H1 (cell line): ENCODE results near the gene WDR26. TPM values are rescaled to one million over a fixed set of nuclear protein-coding genes. Genes with fewer than 3 reads are reported as not detected.

Source experiments
- BRCA1 ChIP-seq: IDR thresholded peaks from 2 replicates; pipeline ENCODE4 v1.6.1; 2012; ENCODE audit warnings: low read depth, low read length, improper control_type of control experiment
- CBX5 ChIP-seq: fragments of 300-800, 300-1000 bp; sonication (generic); IDR thresholded peaks from 2 replicates; pipeline ENCODE4 v1.7.1; 2016; ENCODE audit warnings: antibody characterized with exemption, low read length, low read depth
- CBX8 ChIP-seq: fragments of 300-800, 300-1000 bp; sonication (generic); IDR thresholded peaks from 2 replicates; pipeline ENCODE4 v1.7.1; 2016; ENCODE audit warnings: low read depth, low read length, borderline replicate concordance
- CREB1 ChIP-seq: IDR thresholded peaks from 2 replicates; pipeline ENCODE4 v1.6.1; 2012; ENCODE audit warnings: inconsistent platforms
- CTCF ChIP-seq, 3 experiments: IDR thresholded peaks; 1 replicate in 2 of 3; 2 replicates in 1 of 3; pipeline versions ENCODE4 v1.5.1 to v1.6.1; 2011; ENCODE audit warnings: low read length in 3 of 3, mild to moderate bottlenecking in 3 of 3, inconsistent platforms in 2 of 3, low read depth in 1 of 3, moderate library complexity in 1 of 3; ENCODE audit not compliant: insufficient read depth in 1 of 3; ENCODE audit errors: control extremely low read depth in 1 of 3
- E2F6 ChIP-seq: IDR thresholded peaks from 2 replicates; pipeline ENCODE4 v1.6.1; 2012; ENCODE audit warnings: inconsistent platforms
- EGR1 ChIP-seq: IDR thresholded peaks from 2 replicates; pipeline ENCODE4 v1.6.1; 2011; ENCODE audit warnings: low read depth, low read length, borderline replicate concordance
- EP300 ChIP-seq, 2 experiments: IDR thresholded peaks; 1 replicate in 1 of 2; 2 replicates in 1 of 2; pipeline ENCODE4 v1.6.1; 2011 to 2012; ENCODE audit warnings: low read depth in 2 of 2, low read length in 2 of 2, mild to moderate bottlenecking in 2 of 2, borderline replicate concordance in 1 of 2, inconsistent platforms in 1 of 2, moderate library complexity in 1 of 2
- GTF2F1 ChIP-seq: IDR thresholded peaks from 2 replicates; pipeline ENCODE4 v1.6.1; 2012; ENCODE audit warnings: low read depth, low read length, improper control_type of control experiment, borderline replicate concordance
- HDAC6 ChIP-seq: IDR thresholded peaks from one replicate; pipeline ENCODE4 v1.7.1; 2012; ENCODE audit warnings: low read depth, mild to moderate bottlenecking, inconsistent platforms, low read length, moderate library complexity
- KDM4A ChIP-seq: IDR thresholded peaks from one replicate; pipeline ENCODE4 v1.7.1; 2012; ENCODE audit warnings: low read depth, mild to moderate bottlenecking, moderate library complexity, low read length, inconsistent platforms; ENCODE audit not compliant: severe bottlenecking
- KDM5A ChIP-seq: fragments of 200-600 bp; IDR thresholded peaks from 2 replicates; pipeline ENCODE4 v1.7.1; 2012; ENCODE audit warnings: mild to moderate bottlenecking, low read length, inconsistent platforms, mixed read lengths
- MAFK ChIP-seq: IDR thresholded peaks from 2 replicates; pipeline ENCODE4 v1.6.1; 2012; ENCODE audit warnings: low read depth, mild to moderate bottlenecking, improper control_type of control experiment, low read length
- RNF2 ChIP-seq: fragments of 200-900, 300-1000 bp; sonication (generic); IDR thresholded peaks from 2 replicates; pipeline ENCODE4 v1.7.1; 2016; ENCODE audit warnings: borderline replicate concordance, low read depth, mild to moderate bottlenecking, antibody characterized with exemption, low read length; ENCODE audit not compliant: poor library complexity, severe bottlenecking; ENCODE audit errors: missing control alignments
- SIN3A ChIP-seq, 2 experiments: IDR thresholded peaks in 1 of 2; conservative IDR thresholded peaks in 1 of 2; 2 replicates each; pipeline ENCODE4 v1.6.1; 2011 to 2012; ENCODE audit warnings: low read length in 2 of 2, improper control_type of control experiment in 1 of 2, low read depth in 1 of 2, mild to moderate bottlenecking in 1 of 2
- USF2 ChIP-seq: IDR thresholded peaks from 2 replicates; pipeline ENCODE4 v1.6.1; 2011; ENCODE audit warnings: low read length, improper control_type of control experiment
- YY1 ChIP-seq: IDR thresholded peaks from 2 replicates; pipeline ENCODE4 v1.6.1; 2011; ENCODE audit warnings: low read depth, mild to moderate bottlenecking, low read length
- polyA plus RNA-seq, 7 experiments: library from polyadenylated mRNA; depleted of rRNA in 3 of 7; stranded (reverse) in 5 of 7; unstranded in 2 of 7; fragments of >200 nt in 5 of 7; fragments of 200-250 nt in 2 of 7; gene quantifications; 1 replicate in 5 of 7; 2 replicates in 1 of 7; 4 replicates in 1 of 7; pipeline versions ENCODE4 v1.2.1 to v1.2.3, GENCODE V29; 2011 to 2013; ENCODE audit warnings: missing spikeins in 2 of 7, mixed read lengths in 2 of 7
- total RNA-seq: library from RNA; stranded (reverse); fragmentation: NEBNext Ultra II Directional; extraction: Animal tissue kit (Norgen Biotek cat#: 25700); gene quantifications from 2 replicates; pipeline ENCODE4 v1.2.1, GENCODE V29; 2021

The WDR26 gene
- total and polyA plus RNA-seq, 2 of the 8 experiments (the other 6 are each of a cell fraction or from before 2014, with no cell fraction given) = 18.0 to 72.5 TPM

- TF ChIP-seq RNF2 (no peak), HDAC6 (no peak), CBX5 (no peak), EP300 (IDR thresholded peaks at IDR 0.05; ENCODE audit: borderline replicate concordance in 1 of 2, low read depth in 2 of 2, low read length in 2 of 2) (no peak), SIN3A (conservative IDR thresholded peaks at IDR 0.05 in 1 of 2, IDR thresholded peaks at IDR 0.05 in 1 of 2; ENCODE audit: low read depth in 1 of 2, low read length in 2 of 2) (peak in 1 of 2 experiments; percentile 91; a peak in 2 of 4 replicates), KDM5A (0 out of 2 replicates have a peak, but pooled peaks have one; percentile 36), YY1 (0 out of 2 replicates have a peak, but pooled peaks have one; percentile 21), CBX8 (no peak), EGR1 (no peak), MAFK (no peak), GTF2F1 (no peak), USF2 (no peak), BRCA1 (no peak), CREB1 (0 out of 2 replicates have a peak, but pooled peaks have one; percentile 33), CTCF (IDR thresholded peaks at IDR 0.05; ENCODE audit: control extremely low read depth in 1 of 3, insufficient read depth in 1 of 3, low read depth in 1 of 3, low read length in 3 of 3) (no peak), KDM4A (peak; percentile 84), E2F6 (no peak; the same call in 1 of the 2 replicates)
Observed at GRCh38 chr1:224356685-224357625, 77.6 kb downstream of the WDR26 start, which contains the start of gene CNIH4 (continued).
